Activated CD8-positive, alpha-beta memory T cell treated with anti-CD3 and anti-CD28 coated beads, Interleukin-2, amount 10 ng/mL, durations not matched to agents 7 days and 5 days (primary cell): ENCODE data around the gene CCSER1. TPM values are rescaled to one million over a fixed set of nuclear protein-coding genes. Genes with fewer than 3 reads are reported as not detected.

Experiments used
- ATAC-seq: fragments of 150-1000 bp; cut with Tn5 transposase; one replicate; pipeline ENCODE4 v1.10.0; 2021; ENCODE audit warnings: moderate library complexity
- CTCF ChIA-PET: fragments of 350-600 bp; sonication (Branson Sonifier 250); formaldehyde crosslinking; loops from one replicate; lab custom pipeline; 2021; ENCODE audit warnings: antibody characterized with exemption; lab: Charles Lee
- DNase-seq: peaks from one replicate; pipeline ENCODE4 v3.0.0-alpha.2; 2020
- H3K27ac Mint-ChIP-seq: one replicate; pipeline ENCODE4 v1.8.0; 2021; ENCODE audit warnings: mild to moderate bottlenecking, mixed read lengths
- H3K27me3 Mint-ChIP-seq: one replicate; pipeline ENCODE4 v1.8.0; 2021; ENCODE audit warnings: mixed read lengths
- H3K36me3 Mint-ChIP-seq: one replicate; pipeline ENCODE4 v1.8.0; 2021; ENCODE audit warnings: mild to moderate bottlenecking, mixed read lengths
- H3K4me1 Mint-ChIP-seq: one replicate; pipeline ENCODE4 v1.8.0; 2021; ENCODE audit warnings: mixed read lengths
- H3K4me3 Mint-ChIP-seq: one replicate; pipeline ENCODE4 v1.8.0; 2021; ENCODE audit warnings: mild to moderate bottlenecking, moderate library complexity, mixed read lengths
- H3K9me3 Mint-ChIP-seq: one replicate; pipeline ENCODE4 v1.8.0; 2022; ENCODE audit warnings: low read depth, mixed read lengths
- total RNA-seq, 2 experiments: library from RNA; stranded (reverse); gene quantifications; one replicate each; pipeline ENCODE4 v1.2.3, GENCODE V29; 2021

Gene CCSER1
- under 1 TPM in 1 of 2 experiments, not detected in 1; 0.16 TPM for total RNA-seq

DNA sequence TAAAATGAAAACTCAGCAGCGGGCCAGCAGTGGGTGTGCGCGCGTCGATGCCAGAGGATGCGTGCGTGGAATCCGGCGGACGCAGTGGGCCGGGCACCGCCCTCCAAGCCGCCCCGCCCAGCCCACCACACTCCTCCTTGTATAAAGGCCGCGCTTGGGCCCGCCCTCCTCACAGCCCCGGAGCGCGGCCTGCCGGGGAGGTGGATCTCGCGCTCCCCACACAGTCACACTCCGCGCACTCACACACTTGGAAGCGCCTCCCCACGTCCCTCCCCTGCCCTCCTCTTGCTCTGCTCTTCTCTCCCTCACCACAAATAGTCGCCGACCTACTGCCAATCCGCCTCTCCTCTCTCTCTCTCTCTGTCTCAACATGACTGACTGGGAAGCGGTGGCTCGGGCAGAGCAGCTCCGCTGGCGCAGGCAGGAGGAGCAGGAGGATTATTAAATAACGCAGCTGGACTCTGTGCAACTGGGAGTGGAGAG, at the start of gene CCSER1:
TSS of gene CCSER1 (plus strand) at position 172 of the 483 bp plus-strand sequence.
- CTCF ChIA-PET: no interaction called here
- Mint-ChIP-seq H3K9me3 (no peaks in the 10 kb centered on the region), H3K27me3 (peaks cover 49% of the 10 kb centered on the region), H3K4me1 (peaks cover 16% of the 10 kb centered on the region), H3K4me3 (peak within 1 kb of the TSS; percentile 59), H3K27ac (no peak within 1 kb of the TSS), H3K36me3 (no peaks in the 10 kb centered on the region)
- ATAC-seq (peak; percentile 84), DNase-seq (no peak)

DNA sequence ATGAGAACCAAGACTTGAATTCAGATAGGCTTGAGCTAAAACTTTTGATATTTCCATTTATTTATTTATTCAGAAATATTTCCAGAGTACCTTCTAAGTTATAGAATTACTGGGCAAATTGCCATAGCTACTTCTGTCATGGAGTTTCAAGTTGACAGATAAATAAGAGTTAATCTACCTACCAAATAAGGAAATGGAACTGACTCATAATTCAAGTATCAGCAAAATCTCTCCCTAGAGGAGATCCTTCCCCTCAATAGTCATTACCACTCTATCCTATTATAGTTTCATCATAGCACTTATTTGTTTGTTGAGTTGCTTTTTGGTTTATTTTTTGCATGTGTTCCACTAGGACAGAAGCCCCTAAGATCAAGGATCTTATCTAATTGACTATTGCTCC, 48.8 kb upstream of the CCSER1 start:
- CTCF ChIA-PET: no interaction called here
- DNase-seq (no peak), ATAC-seq (no peak)
- Mint-ChIP-seq H3K27ac (no peak overlapping the region), H3K36me3 (no peaks in the 10 kb centered on the region), H3K4me3 (no peak overlapping the region), H3K4me1 (no peaks in the 10 kb centered on the region), H3K9me3 (no peaks in the 10 kb centered on the region), H3K27me3 (no peaks in the 10 kb centered on the region)

DNA sequence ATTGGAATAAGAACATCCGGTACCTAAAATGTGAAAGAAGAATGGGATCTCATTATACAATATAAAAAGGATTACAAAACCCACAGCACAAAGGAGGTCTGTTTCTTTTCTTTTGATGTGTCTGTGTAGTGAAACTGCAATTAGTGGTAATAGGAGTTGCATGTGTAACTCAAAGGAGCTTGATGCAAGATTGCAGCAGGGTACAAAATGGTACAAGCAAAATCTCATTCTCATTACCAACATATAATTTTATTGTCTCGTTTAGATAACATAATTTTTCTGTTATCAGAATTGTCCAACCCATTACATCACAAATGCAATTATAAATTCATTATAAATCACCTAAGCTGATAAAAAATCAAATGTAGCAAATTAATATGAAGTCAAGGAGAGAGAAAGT, 47.1 kb upstream of the CCSER1 start:
- Mint-ChIP-seq H3K27me3 (no peaks in the 10 kb centered on the region), H3K9me3 (no peaks in the 10 kb centered on the region), H3K4me1 (no peaks in the 10 kb centered on the region), H3K36me3 (no peaks in the 10 kb centered on the region), H3K4me3 (no peak overlapping the region), H3K27ac (no peak overlapping the region)
- no peak for DNase-seq
- ATAC-seq: no peak
- CTCF ChIA-PET: no interaction called here

DNA sequence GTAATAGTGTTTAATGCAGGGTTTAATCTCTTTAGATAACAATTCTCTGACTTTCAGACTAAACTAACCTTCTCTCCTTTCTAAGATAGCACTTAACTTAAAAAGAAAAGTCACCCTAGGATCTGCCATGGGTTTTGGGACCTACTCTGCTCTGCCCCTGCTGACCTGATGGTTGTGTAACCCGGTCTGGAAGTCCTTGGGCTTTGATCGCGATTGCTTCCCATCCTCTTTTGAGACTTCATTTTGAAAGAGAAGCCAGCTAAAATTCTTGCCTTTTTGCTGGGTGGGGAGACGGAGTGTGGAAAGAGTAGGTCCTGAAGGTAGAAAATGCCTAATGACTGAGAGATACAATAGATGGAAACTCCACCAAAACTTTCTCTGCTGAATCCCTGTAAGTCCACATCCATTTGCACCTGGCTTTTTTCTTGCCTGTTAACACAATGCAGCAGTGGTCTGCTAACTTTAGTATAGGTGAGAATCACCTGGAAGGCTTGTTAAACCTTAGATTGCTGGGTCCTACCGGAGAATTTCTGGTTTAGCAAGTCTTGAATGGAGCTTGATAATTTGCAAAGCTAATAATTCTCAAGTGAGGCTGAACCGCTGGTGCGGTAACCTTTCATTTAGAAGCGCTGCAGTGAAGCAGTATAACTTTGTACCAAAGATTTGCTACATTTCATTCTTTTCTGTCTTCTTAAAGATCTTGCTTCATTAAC, 45.6 kb upstream of the CCSER1 start:
- H3K9me3 Mint-ChIP-seq: no peaks in the 10 kb centered on the region
- H3K27ac Mint-ChIP-seq: no peak overlapping the region
- no peak overlapping the region for H3K4me3 Mint-ChIP-seq
- ATAC-seq (no peak), DNase-seq (no peak)
- H3K36me3 Mint-ChIP-seq: no peaks in the 10 kb centered on the region
- no peaks in the 10 kb centered on the region for H3K27me3 Mint-ChIP-seq
- H3K4me1 Mint-ChIP-seq: no peaks in the 10 kb centered on the region
- CTCF ChIA-PET: no interaction called here

DNA sequence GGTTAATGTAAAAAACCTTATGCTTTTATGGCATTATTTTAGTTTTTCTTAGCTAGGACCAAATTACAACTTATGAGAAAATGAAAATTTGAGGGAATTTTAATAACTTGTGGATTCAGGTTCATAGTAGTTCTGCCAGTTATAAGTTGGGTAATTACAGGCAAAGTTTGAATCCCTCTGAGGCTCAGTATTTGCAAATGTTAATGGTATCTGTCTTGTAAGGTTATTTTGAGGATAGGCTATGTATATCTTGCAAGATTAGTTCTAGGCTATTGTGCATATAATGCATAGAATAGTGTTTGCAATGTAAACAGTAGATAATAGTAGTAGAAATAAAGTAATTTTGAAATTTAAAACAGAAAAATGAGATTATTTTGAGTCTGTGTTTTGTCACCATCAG, 44.7 kb upstream of the CCSER1 start:
- DNase-seq (no peak), ATAC-seq (no peak)
- Mint-ChIP-seq H3K36me3 (no peaks in the 10 kb centered on the region), H3K9me3 (no peaks in the 10 kb centered on the region), H3K27me3 (no peaks in the 10 kb centered on the region), H3K4me1 (no peaks in the 10 kb centered on the region), H3K4me3 (no peak overlapping the region), H3K27ac (no peak overlapping the region)
- CTCF ChIA-PET: no interaction called here

- no peak overlapping the region for H3K4me3 Mint-ChIP-seq
- no peaks in the 10 kb centered on the region for H3K9me3 Mint-ChIP-seq
- DNase-seq (no peak), ATAC-seq (no peak)
- CTCF ChIA-PET: no interaction called here
- no peaks in the 10 kb centered on the region for H3K27me3 Mint-ChIP-seq
- H3K36me3 Mint-ChIP-seq: no peaks in the 10 kb centered on the region
- no peak overlapping the region for H3K27ac Mint-ChIP-seq
- H3K4me1 Mint-ChIP-seq: no peaks in the 10 kb centered on the region
Measured at GRCh38 chr4:90084277-90084966, 42.8 kb upstream of the CCSER1 start.

DNA sequence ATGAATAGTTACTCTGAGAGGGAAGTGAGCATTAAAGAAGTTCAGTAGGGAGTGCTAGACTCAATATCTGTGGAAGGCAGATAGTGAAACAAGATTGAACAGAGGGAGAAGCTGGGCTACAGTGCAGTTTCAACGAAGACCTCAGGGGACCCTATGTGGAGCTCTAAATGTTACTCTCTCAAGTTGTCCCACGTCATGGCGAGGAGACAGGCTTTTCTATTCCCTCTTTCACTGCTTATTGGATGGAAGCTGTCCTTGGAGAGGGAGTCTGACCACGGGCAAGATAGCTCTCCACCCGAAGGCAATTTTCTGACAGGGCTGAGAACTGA, 42.3 kb upstream of the CCSER1 start:
- Mint-ChIP-seq H3K4me3 (no peak overlapping the region), H3K27me3 (no peaks in the 10 kb centered on the region), H3K4me1 (no peaks in the 10 kb centered on the region), H3K36me3 (no peaks in the 10 kb centered on the region), H3K9me3 (no peaks in the 10 kb centered on the region), H3K27ac (no peak overlapping the region)
- ATAC-seq (no peak), DNase-seq (no peak)
- CTCF ChIA-PET: no interaction called here

DNA sequence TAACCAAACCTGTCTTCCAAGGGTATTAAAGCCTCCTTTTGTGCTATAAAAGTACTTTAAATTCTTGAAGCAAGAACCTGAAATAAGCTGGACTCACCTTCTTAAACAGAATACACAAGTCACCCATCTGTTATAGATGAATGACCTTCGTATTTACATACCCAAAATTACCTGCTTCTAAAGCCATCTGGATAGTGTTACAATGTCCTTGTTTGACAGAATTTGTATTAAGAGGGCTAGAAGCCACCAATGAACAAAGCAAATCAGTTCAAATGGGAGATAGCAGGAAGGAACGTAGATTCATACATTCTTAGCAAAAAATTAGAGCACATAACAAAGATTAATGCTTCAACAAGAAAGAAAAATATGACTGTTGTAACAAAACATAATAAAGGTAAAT, 33.7 kb upstream of the CCSER1 start:
- no peaks in the 10 kb centered on the region for H3K9me3 Mint-ChIP-seq
- H3K4me1 Mint-ChIP-seq: no peaks in the 10 kb centered on the region
- H3K36me3 Mint-ChIP-seq: no peaks in the 10 kb centered on the region
- H3K4me3 Mint-ChIP-seq: no peak overlapping the region
- H3K27me3 Mint-ChIP-seq: no peaks in the 10 kb centered on the region
- CTCF ChIA-PET: no interaction called here
- DNase-seq (no peak), ATAC-seq (no peak)
- no peak overlapping the region for H3K27ac Mint-ChIP-seq

DNA sequence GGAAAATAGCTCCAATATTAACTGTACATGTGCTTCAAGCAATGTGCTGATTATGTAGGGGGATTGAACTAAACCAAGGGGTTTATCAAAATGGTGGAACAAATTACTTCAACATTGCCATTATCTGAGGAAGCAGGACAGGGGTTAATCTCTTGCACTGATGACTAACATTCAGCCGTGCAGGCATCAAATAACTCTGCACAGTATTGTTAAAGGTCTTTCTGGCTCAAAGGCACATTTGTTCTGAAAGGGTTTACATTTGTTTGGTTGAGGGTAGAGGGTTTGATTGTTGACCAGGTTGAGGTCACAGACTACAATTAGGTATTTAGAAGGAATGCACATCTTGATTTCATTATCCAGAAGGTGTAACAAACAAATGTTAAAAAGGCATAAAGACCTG, 32.2 kb upstream of the CCSER1 start:
- H3K27me3 Mint-ChIP-seq: no peaks in the 10 kb centered on the region
- no peak overlapping the region for H3K27ac Mint-ChIP-seq
- ATAC-seq (no peak), DNase-seq (no peak)
- H3K4me3 Mint-ChIP-seq: no peak overlapping the region
- no peaks in the 10 kb centered on the region for H3K36me3 Mint-ChIP-seq
- H3K4me1 Mint-ChIP-seq: no peaks in the 10 kb centered on the region
- CTCF ChIA-PET: no interaction called here
- no peaks in the 10 kb centered on the region for H3K9me3 Mint-ChIP-seq

DNA sequence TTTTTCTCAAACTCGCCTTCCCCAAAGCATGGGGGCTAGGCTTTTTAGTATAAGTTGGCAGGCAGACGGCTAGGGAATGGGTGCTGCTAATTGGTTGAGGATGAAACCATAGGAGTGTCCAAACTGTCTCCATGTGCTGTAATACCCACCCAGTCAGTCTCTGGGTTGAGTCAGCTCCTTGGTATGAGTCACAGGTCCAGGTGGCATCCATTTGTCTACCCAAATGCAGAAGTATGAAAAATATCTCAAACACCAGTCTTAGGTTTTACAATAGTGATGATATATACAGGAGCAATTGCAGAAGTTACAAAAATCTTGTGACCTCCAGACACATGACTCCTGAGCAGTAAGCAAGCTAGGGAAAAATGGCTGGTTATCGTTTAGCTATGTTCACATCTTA, 27.4 kb upstream of the CCSER1 start:
- no peak for ATAC-seq
- H3K9me3 Mint-ChIP-seq: no peaks in the 10 kb centered on the region
- DNase-seq: no peak
- H3K27ac Mint-ChIP-seq: no peak overlapping the region
- no peak overlapping the region for H3K4me3 Mint-ChIP-seq
- no peaks in the 10 kb centered on the region for H3K4me1 Mint-ChIP-seq
- CTCF ChIA-PET: no interaction called here
- H3K36me3 Mint-ChIP-seq: no peaks in the 10 kb centered on the region
- no peaks in the 10 kb centered on the region for H3K27me3 Mint-ChIP-seq

DNA sequence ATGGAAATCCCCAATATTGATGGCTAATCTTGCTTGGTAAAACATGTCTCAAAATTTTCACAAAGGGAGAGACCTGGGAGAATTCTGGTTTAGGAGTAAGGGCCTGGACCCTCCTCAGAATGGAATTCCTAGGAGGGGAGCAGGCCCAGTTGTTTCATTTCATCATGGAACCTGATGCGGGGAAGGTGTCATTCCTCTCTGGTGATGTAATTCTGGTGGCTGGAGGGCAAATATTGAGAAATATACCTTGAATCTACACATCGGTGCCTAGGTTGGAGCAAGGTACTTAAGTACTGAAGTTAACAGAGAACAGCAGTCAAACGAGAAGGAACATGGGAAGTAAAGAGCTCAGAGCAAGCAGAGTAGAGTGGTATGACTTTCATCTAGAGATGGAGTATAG, 23.2 kb upstream of the CCSER1 start:
- Mint-ChIP-seq H3K36me3 (no peaks in the 10 kb centered on the region), H3K4me3 (no peak overlapping the region), H3K27me3 (no peaks in the 10 kb centered on the region), H3K9me3 (no peaks in the 10 kb centered on the region), H3K4me1 (no peaks in the 10 kb centered on the region), H3K27ac (no peak overlapping the region)
- ATAC-seq: no peak
- no peak for DNase-seq
- CTCF ChIA-PET: no interaction called here

DNA sequence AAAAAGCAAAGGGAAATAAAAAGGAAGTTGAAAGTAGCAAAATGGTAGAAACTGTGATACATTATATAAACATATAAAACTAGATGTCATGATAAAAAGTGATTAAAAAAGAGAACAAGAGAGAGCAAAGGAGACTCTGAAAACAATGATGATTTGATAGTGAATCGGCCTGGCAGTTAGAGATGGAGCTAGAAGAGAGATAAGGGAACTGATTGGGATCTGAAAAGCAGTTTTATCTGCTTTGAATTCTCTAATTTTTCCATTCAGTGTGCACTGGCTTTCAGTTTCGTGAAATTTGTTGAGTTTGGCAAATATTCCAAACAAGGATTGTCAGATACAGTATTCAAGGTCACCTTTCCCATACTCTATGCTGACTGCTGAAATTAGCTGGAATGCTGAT, 21.9 kb upstream of the CCSER1 start:
- H3K9me3 Mint-ChIP-seq: no peaks in the 10 kb centered on the region
- H3K4me1 Mint-ChIP-seq: no peaks in the 10 kb centered on the region
- no peak overlapping the region for H3K27ac Mint-ChIP-seq
- no peak overlapping the region for H3K4me3 Mint-ChIP-seq
- no peak for DNase-seq
- H3K36me3 Mint-ChIP-seq: no peaks in the 10 kb centered on the region
- ATAC-seq: no peak
- CTCF ChIA-PET: no interaction called here
- no peaks in the 10 kb centered on the region for H3K27me3 Mint-ChIP-seq

GRCh38 chr4:90112715-90113114, 14.5 kb upstream of the CCSER1 start:
- Mint-ChIP-seq H3K27ac (no peak overlapping the region), H3K27me3 (no peaks in the 10 kb centered on the region), H3K9me3 (no peaks in the 10 kb centered on the region), H3K4me3 (no peak overlapping the region), H3K4me1 (no peaks in the 10 kb centered on the region), H3K36me3 (no peaks in the 10 kb centered on the region)
- no peak for DNase-seq
- CTCF ChIA-PET: no interaction called here
- no peak for ATAC-seq

DNA sequence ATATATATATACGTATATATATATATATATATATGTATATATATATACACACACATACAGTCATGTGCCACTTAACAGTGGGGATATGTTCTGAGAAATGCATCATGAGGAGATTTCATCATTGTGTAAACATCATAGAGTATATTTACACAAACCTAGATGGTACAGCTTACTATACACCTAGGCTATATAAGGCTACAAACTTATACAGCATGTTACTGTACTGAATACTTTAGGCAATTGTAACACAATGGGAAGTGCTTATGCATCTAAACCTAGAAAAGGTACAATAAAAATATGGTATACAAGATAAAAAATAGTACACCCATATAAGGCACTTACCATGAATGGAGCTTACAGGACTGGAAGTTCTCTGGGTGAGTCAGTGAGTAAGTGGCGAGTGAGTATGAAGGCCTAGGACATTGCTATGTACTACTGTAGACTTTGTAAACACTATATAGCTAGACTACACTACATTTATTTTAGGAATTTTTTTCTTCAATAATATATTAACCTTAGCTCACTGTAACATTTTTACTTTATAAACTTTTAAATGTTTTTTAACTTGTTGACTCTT, 13.2 kb upstream of the CCSER1 start:
- no peak for ATAC-seq
- no peak for DNase-seq
- Mint-ChIP-seq H3K9me3 (no peaks in the 10 kb centered on the region), H3K27me3 (no peaks in the 10 kb centered on the region), H3K4me3 (no peak overlapping the region), H3K4me1 (no peaks in the 10 kb centered on the region), H3K36me3 (no peaks in the 10 kb centered on the region), H3K27ac (no peak overlapping the region)
- CTCF ChIA-PET: interaction anchor here (0.6 kb wide), 1 partner anchor 189 kb away, joined by 3 read pairs; no protein-coding TSS in a partner anchor
